GM23248 (cell line): ENCODE data around the gene PNPLA4.

Source experiments
- EZH2 ChIP-seq: fragments of 200-600 bp; sonication (generic); IDR thresholded peaks from 2 replicates; pipeline ENCODE4 v1.6.1; 2018; ENCODE audit warnings: antibody characterized with exemption, mild to moderate bottlenecking; ENCODE audit not compliant: insufficient read depth, poor library complexity, severe bottlenecking
- EZH2phosphoT487 ChIP-seq: fragments of 200-600 bp; sonication (generic); IDR thresholded peaks from 2 replicates; pipeline ENCODE4 v1.6.1; 2018; ENCODE audit warnings: antibody characterized with exemption, moderate library complexity, mild to moderate bottlenecking, low read depth; ENCODE audit not compliant: insufficient read depth

DNA sequence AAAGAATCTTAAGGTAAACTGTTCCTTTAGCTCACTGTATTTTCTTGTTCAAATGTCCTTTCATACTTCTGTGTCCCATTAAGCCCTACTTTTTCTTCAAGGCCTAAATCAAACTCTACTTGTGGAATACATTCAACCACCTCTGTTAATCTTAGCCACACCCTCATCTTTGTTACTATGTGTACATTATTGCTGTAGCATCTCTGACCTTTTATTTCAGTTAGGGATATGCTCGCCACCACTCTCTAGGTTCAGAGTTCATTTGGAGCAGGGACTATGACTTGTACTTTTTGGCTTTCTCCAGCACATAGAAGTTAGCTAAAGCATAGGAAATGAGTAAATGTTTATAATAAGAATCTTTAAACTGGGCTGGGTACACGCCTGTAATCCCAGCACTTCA, 6.8 kb upstream of the PNPLA4 start:
- TF ChIP-seq EZH2, result no peak
- no peak for TF ChIP-seq EZH2phosphoT487
